HepG2 (cell line): ENCODE results near the gene TUBGCP6. TPM values are rescaled to one million over a fixed set of nuclear protein-coding genes. Genes with fewer than 3 reads are reported as not detected.

ENCODE experiments used
- ATAC-seq: fragments of 200-7000 bp; cut with Tn5 transposase; 3 replicates; pipeline ENCODE4 v1.9.1; 2020; ENCODE audit warnings: mild to moderate bottlenecking, moderate library complexity
- BruUV-seq: library from RNA; stranded (reverse); fragments of 400-500 nt; replicated peaks from 2 replicates; lab custom pipeline; 2021; lab: Mats Ljungman, UMichigan
- CTCF ChIA-PET: fragments of 300-600 bp; formaldehyde crosslinking; extraction: SDS; loops from one replicate; lab custom pipeline; 2021; ENCODE audit warnings: low total read pairs, inconsistent platforms, low intra/inter-chr PET ratio; lab: Yijun Ruan, JAX
- POLR2A ChIA-PET: fragments of 350-600 bp; sonication (Branson Sonifier 250); formaldehyde crosslinking; loops from one replicate; lab custom pipeline; 2020; ENCODE audit warnings: antibody characterized with exemption, inconsistent platforms; lab: Yijun Ruan, JAX
- DNase-seq: peaks from one replicate; pipeline ENCODE4 v3.0.0-alpha.2; 2015; ENCODE audit warnings: low spot score
- FAIRE-seq: peaks from 3 replicates; lab custom pipeline; 2011; peaks lifted over from hg19 to GRCh38; lab: Jason Lieb, UNC
- H2AFZ ChIP-seq: one replicate; pipeline ENCODE4 v1.6.1; 2011; ENCODE audit warnings: low read length, inconsistent platforms
- H3K27ac ChIP-seq: fragments of 300-600 bp; 3 replicates; pipeline ENCODE4 v1.8.0; 2011; ENCODE audit warnings: mixed run types, mild to moderate bottlenecking, mixed read lengths, low read length, inconsistent platforms; ENCODE audit not compliant: insufficient read depth; ENCODE audit errors: extremely low read length
- H3K27me3 ChIP-seq, 2 experiments: fragments of 200-600 bp in 1 of 2; 2 replicates in 1 of 2; 3 replicates in 1 of 2; pipeline versions ENCODE4 v1.6.0 to v1.8.0; 2011; ENCODE audit warnings: low read length in 2 of 2, mild to moderate bottlenecking in 2 of 2, moderate library complexity in 2 of 2, inconsistent platforms in 1 of 2; ENCODE audit not compliant: insufficient read depth in 2 of 2, control insufficient read depth in 1 of 2
- H3K36me3 ChIP-seq, 2 experiments: fragments of 200-600 bp in 1 of 2; replicated peaks in 1 of 2; 2 replicates in 1 of 2; 3 replicates in 1 of 2; pipeline versions ENCODE4 v1.5.1 to v1.8.0; 2011; ENCODE audit warnings: low read length in 2 of 2, inconsistent platforms in 1 of 2; ENCODE audit not compliant: insufficient read depth in 2 of 2, control insufficient read depth in 1 of 2
- H3K4me1 ChIP-seq: 2 replicates; pipeline ENCODE4 v1.5.1; 2012; ENCODE audit warnings: low read length, inconsistent platforms; ENCODE audit not compliant: insufficient read depth
- H3K4me2 ChIP-seq: 2 replicates; pipeline ENCODE4 v1.6.0; 2011; ENCODE audit warnings: low read depth, low read length, inconsistent platforms
- H3K4me3 ChIP-seq, 3 experiments: fragments of 200-600 bp in 1 of 3; sonication (generic), shearing (Covaris generic) in 1 of 3; replicated peaks in 1 of 3; 2 replicates each; pipeline ENCODE4 v1.5.1; 2011 to 2016; ENCODE audit warnings: low read length in 3 of 3, inconsistent platforms in 2 of 3, low read depth in 2 of 3, mild to moderate bottlenecking in 2 of 3, control low read depth in 1 of 3, mixed read lengths in 1 of 3; ENCODE audit not compliant: insufficient read depth in 1 of 3
- H3K79me2 ChIP-seq: one replicate; pipeline ENCODE4 v1.6.1; 2011; ENCODE audit warnings: low read length, inconsistent platforms; ENCODE audit not compliant: insufficient read depth
- H3K9ac ChIP-seq: 2 replicates; pipeline ENCODE4 v1.6.0; 2011; ENCODE audit warnings: mild to moderate bottlenecking, low read depth, low read length, inconsistent platforms; ENCODE audit not compliant: insufficient read depth
- H3K9me3 ChIP-seq: 2 replicates; pipeline ENCODE4 v1.5.1; 2012; ENCODE audit warnings: mild to moderate bottlenecking, low read length
- H4K20me1 ChIP-seq: 2 replicates; pipeline ENCODE4 v1.6.0; 2011; ENCODE audit warnings: inconsistent platforms, mild to moderate bottlenecking, low read length, moderate library complexity; ENCODE audit not compliant: insufficient read depth
- ASH2L ChIP-seq: fragments of 300-600, 200-600 bp; sonication (generic); IDR thresholded peaks from 2 replicates; pipeline ENCODE4 v1.7.0; 2017; ENCODE audit warnings: low read depth, mild to moderate bottlenecking, moderate library complexity, mixed read lengths, low read length; ENCODE audit not compliant: insufficient read length
- ATRX ChIP-seq: sonication (generic); formaldehyde crosslinking; IDR thresholded peaks from 2 replicates; pipeline ENCODE4 v1.4.0; 2020; ENCODE audit warnings: missing genetic modification reagents, borderline replicate concordance
- NR2F6 ChIP-seq, 2 experiments: IDR thresholded peaks; 2 replicates each; pipeline ENCODE4 v1.6.1; 2016; ENCODE audit warnings: antibody characterized with exemption in 1 of 2, mild to moderate bottlenecking in 1 of 2
- POLR2AphosphoS2 ChIP-seq: IDR thresholded peaks from 2 replicates; pipeline ENCODE4 v1.6.1; 2011; ENCODE audit warnings: low read depth, low read length, improper control_type of control experiment
- SP4 ChIP-seq: sonication (generic); formaldehyde crosslinking; IDR thresholded peaks from 2 replicates; pipeline ENCODE4 v1.8.1; 2023; ENCODE audit warnings: mild to moderate bottlenecking, missing genetic modification reagents
- SPEN ChIP-seq: sonication (generic); formaldehyde crosslinking; IDR thresholded peaks from 2 replicates; pipeline ENCODE4 v1.5.1; 2020; ENCODE audit warnings: low read depth, mild to moderate bottlenecking, missing genetic modification reagents
- TAF15 ChIP-seq: fragments of 200-400 bp; formaldehyde crosslinking; IDR thresholded peaks from one replicate; pipeline ENCODE4 v1.6.1; 2018; ENCODE audit warnings: mild to moderate bottlenecking, low read depth, low read length; ENCODE audit not compliant: poor library complexity, severe bottlenecking
- ZBTB38 ChIP-seq: sonication (generic); formaldehyde crosslinking; IDR thresholded peaks from 2 replicates; pipeline ENCODE4 v1.5.1; 2020; ENCODE audit warnings: mild to moderate bottlenecking, missing genetic modification reagents
- ZFX ChIP-seq: sonication (generic); formaldehyde crosslinking; IDR thresholded peaks from 2 replicates; pipeline ENCODE4 v1.4.0; 2020; ENCODE audit warnings: mild to moderate bottlenecking, low read depth, missing genetic modification reagents, moderate library complexity
- ZNF350 ChIP-seq: sonication (generic); formaldehyde crosslinking; IDR thresholded peaks from 2 replicates; pipeline ENCODE4 v1.4.0; 2020; ENCODE audit warnings: mild to moderate bottlenecking, low read depth, missing genetic modification reagents, borderline replicate concordance
- ZNF569 ChIP-seq: sonication (generic); formaldehyde crosslinking; IDR thresholded peaks from 2 replicates; pipeline ENCODE4 v1.5.0; 2020; ENCODE audit warnings: mild to moderate bottlenecking, missing genetic modification reagents, moderate library complexity, borderline replicate concordance
- ZNF776 ChIP-seq: sonication (generic); formaldehyde crosslinking; IDR thresholded peaks from 2 replicates; pipeline ENCODE4 v1.4.0; 2020; ENCODE audit warnings: mild to moderate bottlenecking, missing genetic modification reagents
- ZSCAN20 ChIP-seq: sonication (generic); formaldehyde crosslinking; IDR thresholded peaks from 2 replicates; pipeline ENCODE4 v1.4.0; 2020; ENCODE audit warnings: missing genetic modification reagents, mild to moderate bottlenecking, borderline replicate concordance
- WGBS: methylation state at CpG from one replicate; pipeline ENCODE4 v1.1.6; 2017; ENCODE audit warnings: low lambda C conversion rate; 5-methylcytosine and 5-hydroxymethylcytosine counted together
- in situ Hi-C: cut with HindIII; loops from 2 replicates; pipeline ENCODE4 v1.10.0; 2017; ENCODE audit warnings: low pct_unique_long_range_greater_than_20kb; ENCODE audit not compliant: extremely low pct_ligation_motif_present
- intact Hi-C: fragments of 100-400 bp; cut with micrococcal nuclease; formaldehyde crosslinking; loops from one replicate; pipeline ENCODE4 v1.10.0; 2022; ENCODE audit not compliant: unreplicated experiment
- polyA plus RNA-seq, 8 experiments: library from polyadenylated mRNA; depleted of rRNA in 3 of 8; stranded (reverse) in 7 of 8; unstranded in 1 of 8; fragments of >200 nt; fragmentation: Illumina TruSeq in 4 of 8; extraction: Trizol in 4 of 8; gene quantifications; 2 replicates each; pipeline versions ENCODE4 v1.2.1 to v1.2.3, GENCODE V29; 2011 to 2016; ENCODE audit warnings: low read depth in 4 of 8, missing spikeins in 1 of 8, mixed read lengths in 1 of 8; ENCODE audit not compliant: insufficient read depth in 1 of 8
- total RNA-seq, 5 experiments: library from RNA; depleted of rRNA; stranded (reverse); fragments of >200 nt; fragmentation: Illumina TruSeq; extraction: Trizol; gene quantifications; 2 replicates each; pipeline ENCODE4 v1.2.3, GENCODE V29; 2016; ENCODE audit warnings: low read depth in 1 of 5
- TF ChIP-seq, protein P1 (sequence below): sonication (generic); formaldehyde crosslinking; IDR thresholded peaks from 2 replicates; pipeline ENCODE4 v1.4.0; 2020; ENCODE audit warnings: missing genetic modification reagents, mild to moderate bottlenecking, borderline replicate concordance
- TF ChIP-seq, protein P2 (sequence below): sonication (generic); formaldehyde crosslinking; IDR thresholded peaks from 2 replicates; pipeline ENCODE4 v1.8.1; 2023; ENCODE audit warnings: mild to moderate bottlenecking, missing genetic modification reagents, borderline replicate concordance
- TF ChIP-seq, protein P3 (sequence below): sonication (generic); formaldehyde crosslinking; conservative IDR thresholded peaks from 2 replicates; pipeline ENCODE4 v1.4.0; 2020; ENCODE audit warnings: mild to moderate bottlenecking, missing genetic modification reagents, moderate library complexity

Gene TUBGCP6
- total and polyA plus RNA-seq, 2 of the 13 experiments (the other 11 are each of a cell fraction or from before 2014, with no cell fraction given), result 14.6 to 15.7 TPM

DNA sequence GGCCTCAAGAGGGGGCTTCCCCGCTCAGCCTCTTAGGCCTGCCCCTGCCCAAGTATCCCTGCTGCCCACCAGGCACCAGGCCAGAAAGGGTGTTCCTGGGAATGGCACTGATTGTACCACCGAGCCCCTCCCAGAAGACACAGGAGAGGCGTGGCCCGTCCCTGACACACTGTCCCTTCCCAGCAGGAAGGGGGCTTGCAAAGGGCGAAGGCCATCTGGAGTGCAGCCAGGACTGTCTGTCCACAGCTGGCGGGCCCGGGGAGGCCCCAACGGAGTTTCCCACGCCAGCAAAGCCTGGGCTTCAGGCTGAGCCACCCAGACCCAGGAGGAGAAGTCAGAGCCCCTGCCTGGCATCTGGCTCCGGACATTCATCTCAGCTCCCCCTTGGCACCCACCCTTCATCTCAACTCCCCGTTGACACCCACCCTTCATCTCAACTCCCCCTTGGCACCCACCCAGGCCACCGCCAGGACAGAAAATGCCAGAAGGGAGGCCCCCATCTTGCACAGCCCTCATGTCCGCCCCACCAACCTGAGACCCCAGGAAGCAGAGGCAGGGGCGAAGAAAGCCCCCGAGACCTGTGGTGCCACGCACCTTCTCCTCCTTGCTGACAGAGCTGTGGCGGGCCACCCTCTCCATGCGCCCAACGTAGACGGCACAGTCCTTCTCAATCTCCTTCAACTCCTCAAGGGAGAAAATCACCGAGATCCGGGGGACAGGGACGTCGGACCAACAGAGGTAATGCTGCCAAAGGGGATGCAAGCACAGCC is 19.4 kb downstream of the TUBGCP6 start:
- 87% methylated on average over 14 of the region's 24 CpGs for WGBS
- peak overlapping the region; percentile 12; the same call in 1 of the 2 replicates for H3K4me2 ChIP-seq
- H3K79me2 ChIP-seq, result no peaks in the 10 kb centered on the region
- no TSS peak for BruUV-seq
- peaks cover 11% of the 10 kb centered on the region for H3K4me1 ChIP-seq
- CTCF ChIA-PET, result no interaction called here
- H4K20me1 ChIP-seq, result no peaks in the 10 kb centered on the region
- H3K9ac ChIP-seq, result no peak overlapping the region
- no peak for FAIRE-seq
- no peak overlapping the region for H2AFZ ChIP-seq
- H3K27me3 ChIP-seq, result no peaks in the 10 kb centered on the region
- no peaks in the 10 kb centered on the region for H3K9me3 ChIP-seq
- intact Hi-C loops, result no loop called here
- H3K27ac ChIP-seq, result no peak overlapping the region
- ATAC-seq, result peak; percentile 42
- in situ Hi-C loops, result no loop called here
- peak; percentile 44 for DNase-seq
- H3K36me3 ChIP-seq, result peaks cover 20 to 48% of the 10 kb centered on the region in 2 experiments; a peak in 4 of 5 replicates
- no peak overlapping the region for H3K4me3 ChIP-seq
- POLR2A ChIA-PET, result interaction anchor here (0.6 kb wide), 1 partner anchor 26 kb away, joined by 4 read pairs; no protein-coding TSS in a partner anchor
- TF ChIP-seq ZSCAN20 (no peak), ZNF569 (no peak), SPEN (peak; percentile 36; the same call in 1 of the 2 replicates), POLR2AphosphoS2 (no peak), ATRX (CRISPR knock-in tag) (no peak), ZNF350 (CRISPR knock-in tag) (no peak), TAF15 (no peak), ZBTB38 (peak; percentile 89), NR2F6 (IDR thresholded peaks at IDR 0.05) (0 out of 2 replicates have a peak, but pooled peaks have one; percentile 31), NR2F6 (CRISPR knock-in tag; IDR thresholded peaks at IDR 0.05) (peak; percentile 48; the same call in 1 of the 2 replicates), ZNF776 (CRISPR knock-in tag) (no peak), ASH2L (no peak), ZFX (CRISPR knock-in tag) (no peak), SP4 (CRISPR knock-in tag) (no peak)
- TF ChIP-seq, protein P1, sequence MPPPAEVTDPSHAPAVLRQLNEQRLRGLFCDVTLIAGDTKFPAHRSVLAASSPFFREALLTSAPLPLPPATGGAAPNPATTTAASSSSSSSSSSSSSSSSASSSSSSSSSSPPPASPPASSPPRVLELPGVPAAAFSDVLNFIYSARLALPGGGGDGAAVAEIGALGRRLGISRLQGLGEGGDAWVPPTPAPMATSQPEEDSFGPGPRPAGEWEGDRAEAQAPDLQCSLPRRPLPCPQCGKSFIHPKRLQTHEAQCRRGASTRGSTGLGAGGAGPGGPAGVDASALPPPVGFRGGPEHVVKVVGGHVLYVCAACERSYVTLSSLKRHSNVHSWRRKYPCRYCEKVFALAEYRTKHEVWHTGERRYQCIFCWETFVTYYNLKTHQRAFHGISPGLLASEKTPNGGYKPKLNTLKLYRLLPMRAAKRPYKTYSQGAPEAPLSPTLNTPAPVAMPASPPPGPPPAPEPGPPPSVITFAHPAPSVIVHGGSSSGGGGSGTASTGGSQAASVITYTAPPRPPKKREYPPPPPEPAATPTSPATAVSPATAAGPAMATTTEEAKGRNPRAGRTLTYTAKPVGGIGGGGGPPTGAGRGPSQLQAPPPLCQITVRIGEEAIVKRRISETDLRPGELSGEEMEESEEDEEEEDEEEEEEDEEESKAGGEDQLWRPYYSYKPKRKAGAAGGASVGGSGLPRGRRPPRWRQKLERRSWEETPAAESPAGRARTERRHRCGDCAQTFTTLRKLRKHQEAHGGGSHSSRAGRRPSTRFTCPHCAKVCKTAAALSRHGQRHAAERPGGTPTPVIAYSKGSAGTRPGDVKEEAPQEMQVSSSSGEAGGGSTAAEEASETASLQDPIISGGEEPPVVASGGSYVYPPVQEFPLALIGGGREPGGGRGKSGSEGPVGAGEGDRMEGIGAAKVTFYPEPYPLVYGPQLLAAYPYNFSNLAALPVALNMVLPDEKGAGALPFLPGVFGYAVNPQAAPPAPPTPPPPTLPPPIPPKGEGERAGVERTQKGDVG (CRISPR knock-in tag), result 0 out of 2 replicates have a peak, but pooled peaks have one; percentile 68
- TF ChIP-seq, protein P2, sequence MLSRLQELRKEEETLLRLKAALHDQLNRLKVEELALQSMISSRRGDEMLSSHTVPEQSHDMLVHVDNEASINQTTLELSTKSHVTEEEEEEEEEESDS (CRISPR knock-in tag), result no peak
- TF ChIP-seq, protein P3, sequence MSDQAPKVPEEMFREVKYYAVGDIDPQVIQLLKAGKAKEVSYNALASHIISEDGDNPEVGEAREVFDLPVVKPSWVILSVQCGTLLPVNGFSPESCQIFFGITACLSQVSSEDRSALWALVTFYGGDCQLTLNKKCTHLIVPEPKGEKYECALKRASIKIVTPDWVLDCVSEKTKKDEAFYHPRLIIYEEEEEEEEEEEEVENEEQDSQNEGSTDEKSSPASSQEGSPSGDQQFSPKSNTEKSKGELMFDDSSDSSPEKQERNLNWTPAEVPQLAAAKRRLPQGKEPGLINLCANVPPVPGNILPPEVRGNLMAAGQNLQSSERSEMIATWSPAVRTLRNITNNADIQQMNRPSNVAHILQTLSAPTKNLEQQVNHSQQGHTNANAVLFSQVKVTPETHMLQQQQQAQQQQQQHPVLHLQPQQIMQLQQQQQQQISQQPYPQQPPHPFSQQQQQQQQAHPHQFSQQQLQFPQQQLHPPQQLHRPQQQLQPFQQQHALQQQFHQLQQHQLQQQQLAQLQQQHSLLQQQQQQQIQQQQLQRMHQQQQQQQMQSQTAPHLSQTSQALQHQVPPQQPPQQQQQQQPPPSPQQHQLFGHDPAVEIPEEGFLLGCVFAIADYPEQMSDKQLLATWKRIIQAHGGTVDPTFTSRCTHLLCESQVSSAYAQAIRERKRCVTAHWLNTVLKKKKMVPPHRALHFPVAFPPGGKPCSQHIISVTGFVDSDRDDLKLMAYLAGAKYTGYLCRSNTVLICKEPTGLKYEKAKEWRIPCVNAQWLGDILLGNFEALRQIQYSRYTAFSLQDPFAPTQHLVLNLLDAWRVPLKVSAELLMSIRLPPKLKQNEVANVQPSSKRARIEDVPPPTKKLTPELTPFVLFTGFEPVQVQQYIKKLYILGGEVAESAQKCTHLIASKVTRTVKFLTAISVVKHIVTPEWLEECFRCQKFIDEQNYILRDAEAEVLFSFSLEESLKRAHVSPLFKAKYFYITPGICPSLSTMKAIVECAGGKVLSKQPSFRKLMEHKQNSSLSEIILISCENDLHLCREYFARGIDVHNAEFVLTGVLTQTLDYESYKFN (CRISPR knock-in tag), result peak; percentile 52
